Spleen (tissue), 11 donors: Measurements from ENCODE around the gene MYO7A. TPM values are rescaled to one million over a fixed set of nuclear protein-coding genes. Genes with fewer than 3 reads are reported as not detected.

Source experiments
- DNase-seq: peaks from one replicate; pipeline ENCODE4 v3.0.0-alpha.2; 2020
- H3K27ac ChIP-seq, 8 donors: fragments of 200-600 bp; sonication (generic) in 7 of 8; 1 replicate in 4 of 8; 2 replicates in 4 of 8; pipeline versions ENCODE4 v1.5.0 to v1.8.0; 2016 to 2021; ENCODE audit warnings: inconsistent platforms in 4 of 8, mild to moderate bottlenecking in 4 of 8, moderate library complexity in 1 of 8
- H3K27me3 ChIP-seq, 7 donors: fragments of 200-600 bp; sonication (generic) in 6 of 7; replicated peaks in 1 of 7; 1 replicate in 4 of 7; 2 replicates in 3 of 7; pipeline versions ENCODE4 v1.5.0 to v1.8.0; 2016 to 2021; ENCODE audit warnings: inconsistent platforms in 3 of 7, mild to moderate bottlenecking in 1 of 7
- H3K36me3 ChIP-seq, 6 donors: fragments of 200-600 bp; sonication (generic) in 5 of 6; 1 replicate in 4 of 6; 2 replicates in 2 of 6; pipeline versions ENCODE4 v1.5.0 to v1.8.0; 2016 to 2021; ENCODE audit warnings: inconsistent platforms in 2 of 6
- H3K4me1 ChIP-seq, 6 donors: fragments of 200-600 bp; sonication (generic) in 5 of 6; 1 replicate in 3 of 6; 2 replicates in 3 of 6; pipeline versions ENCODE4 v1.5.0 to v1.8.0; 2016 to 2021; ENCODE audit warnings: inconsistent platforms in 3 of 6
- H3K4me3 ChIP-seq, 8 donors: fragments of 200-600 bp; sonication (generic) in 7 of 8; 1 replicate in 4 of 8; 2 replicates in 4 of 8; pipeline versions ENCODE4 v1.5.0 to v1.8.0; 2016 to 2021; ENCODE audit warnings: inconsistent platforms in 4 of 8, mild to moderate bottlenecking in 4 of 8, moderate library complexity in 2 of 8
- H3K9me3 ChIP-seq, 8 donors: fragments of 200-600 bp; sonication (generic) in 7 of 8; 1 replicate in 4 of 8; 2 replicates in 4 of 8; pipeline versions ENCODE4 v1.5.0 to v1.8.0; 2016 to 2021; ENCODE audit warnings: inconsistent platforms in 4 of 8
- CTCF ChIP-seq, 11 experiments: fragments of 200-600 bp in 7 of 11; fragments of 450-650 bp in 4 of 11; sonication (generic) in 4 of 11; IDR thresholded peaks in 8 of 11; conservative IDR thresholded peaks in 3 of 11; 1 replicate in 7 of 11; 2 replicates in 4 of 11; pipeline versions ENCODE4 v1.4.0 to v1.8.0; 2016 to 2021; ENCODE audit warnings: antibody characterized with exemption in 11 of 11, inconsistent platforms in 4 of 11, mild to moderate bottlenecking in 1 of 11
- POLR2A ChIP-seq, 3 donors: fragments of 450-650 bp; IDR thresholded peaks; one replicate each; pipeline ENCODE4 v1.5.1; 2017; ENCODE audit warnings: antibody characterized with exemption in 3 of 3, mild to moderate bottlenecking in 1 of 3
- POLR2AphosphoS5 ChIP-seq, 3 donors: sonication (generic); formaldehyde crosslinking; IDR thresholded peaks; one replicate each; pipeline ENCODE4 v1.5.1; 2017; ENCODE audit warnings: antibody characterized with exemption in 3 of 3
- WGBS, 5 donors: extraction: QIAGEN DNeasy Blood & Tissue Kit in 3 of 5; methylation state at CpG; one replicate each; pipeline versions ENCODE4 v1.1.5 to v1.1.7; 2013 to 2018; 5-methylcytosine and 5-hydroxymethylcytosine counted together
- intact Hi-C: fragments of 100-400 bp; cut with DNase I; formaldehyde crosslinking; loops from one replicate; pipeline ENCODE4 v1.15.0; 2023; ENCODE audit warnings: low total_unique reads
- polyA plus RNA-seq, 3 donors: library from polyadenylated mRNA; stranded (reverse); fragments of 200-250 nt; gene quantifications; one replicate each; pipeline ENCODE4 v1.2.1, GENCODE V29; 2013
- total RNA-seq, 7 donors: library from RNA; depleted of rRNA in 3 of 7; stranded (reverse); fragments of >200 nt in 3 of 7; fragmentation: NEBNext Ultra II Directional in 4 of 7; extraction: Animal tissue kit (Norgen Biotek cat#: 25700) in 4 of 7; gene quantifications; one replicate each; pipeline versions ENCODE4 v1.1.0 to v1.2.1, GENCODE V29; 2016 to 2021
- donor health status: healthy with polysubstance abuse.
- donor health status: DM: no; HTN: no; CAD: no; lungs with moderate emphysema.
- donor health status: DM: no; HTN: no; CAD: no.
- donor health status: Bipolar disorder and iron deficiency.
- donor health status: healthy.
- donor health status: DM: no; HTN: no; CAD: no.
- donor health status: DM: yes; HTN: yes; CAD: no.

Gene MYO7A
- total and polyA plus RNA-seq, 10 donors = 3.5 to 147 (median 33.0) TPM

- 76 to 86% (median 81%) methylated on average over 7 to 10 of the region's 10 CpGs for WGBS, 5 donors
- H3K9me3 ChIP-seq = no peaks in the 10 kb centered on the region
Measured at GRCh38 chr11:77150836-77151235, 22.8 kb downstream of the MYO7A start.

GRCh38 chr11:77151804-77152509 is 23.9 kb downstream of the MYO7A start:
- Histone ChIP-seq H3K4me3 (no peak overlapping the region), H3K9me3 (no peaks in the 10 kb centered on the region), H3K4me1 (peaks cover 0 to 67% (median 38%) of the 10 kb centered on the region in 6 donors), H3K27ac (peak overlapping the region in 3 of 8 donors; percentile 38 to 65 (median 61)), H3K27me3 (peaks cover 0 to 17% (median 0%) of the 10 kb centered on the region in 7 donors), H3K36me3 (no peaks in the 10 kb centered on the region)
- WGBS, 5 donors = 19 to 42% (median 35%) methylated on average over 9 to 10 of the region's 11 CpGs
- intact Hi-C loops = no loop called here
- no peak for DNase-seq
- TF ChIP-seq POLR2A (IDR thresholded peaks at IDR 0.05) (no peak), POLR2AphosphoS5 (IDR thresholded peaks at IDR 0.05) (peak; percentile 42 to 58 (median 56)), CTCF (IDR thresholded peaks at IDR 0.05 in 8 of 11, conservative IDR thresholded peaks at IDR 0.05 in 3 of 11) (no peak)

More at GRCh38 chr11:77150836-77151235, 22.8 kb downstream of the MYO7A start:
- Histone ChIP-seq H3K4me1 (peaks cover 0 to 67% (median 38%) of the 10 kb centered on the region in 6 donors), H3K4me3 (no peak overlapping the region), H3K27ac (peak overlapping the region in 2 of 8 donors; percentile 61 to 65), H3K27me3 (peaks cover 0 to 17% (median 0%) of the 10 kb centered on the region in 7 donors), H3K36me3 (no peaks in the 10 kb centered on the region)
- intact Hi-C loops = no loop called here
- DNase-seq = no peak
- TF ChIP-seq POLR2AphosphoS5 (IDR thresholded peaks at IDR 0.05) = peak; percentile 39 to 80 (median 42)
- TF ChIP-seq CTCF (IDR thresholded peaks at IDR 0.05 in 8 of 11, conservative IDR thresholded peaks at IDR 0.05 in 3 of 11) = no peak

- no peaks in the 10 kb centered on the region for H3K9me3 ChIP-seq
- intact Hi-C loops = no loop called here
- WGBS, 5 donors = 50 to 62% (median 59%) methylated on average over 6 of the region's 6 CpGs
- no peak for DNase-seq
- no peak for TF ChIP-seq POLR2A (IDR thresholded peaks at IDR 0.05)
- no peak for TF ChIP-seq POLR2AphosphoS5 (IDR thresholded peaks at IDR 0.05)
- TF ChIP-seq CTCF (IDR thresholded peaks at IDR 0.05 in 8 of 11, conservative IDR thresholded peaks at IDR 0.05 in 3 of 11) = no peak
- H3K4me1 ChIP-seq = peaks cover 0 to 61% (median 38%) of the 10 kb centered on the region in 6 donors
- H3K27me3 ChIP-seq = peaks cover 0 to 13% (median 0%) of the 10 kb centered on the region in 7 donors
- H3K36me3 ChIP-seq = no peaks in the 10 kb centered on the region
- no peak overlapping the region for H3K4me3 ChIP-seq
- peak overlapping the region in 2 of 8 donors; percentile 5 to 24 for H3K27ac ChIP-seq
Measured at GRCh38 chr11:77152846-77153245, 24.8 kb downstream of the MYO7A start.
